CD4-positive, alpha-beta T cell treated with Interferon alpha-2 for 1 hour (primary cell): Measurements from ENCODE around the gene NXPE4.

Experiments
- DNase-seq, 2 donors: peaks; one replicate each; pipeline ENCODE4 v3.0.0-alpha.2; 2020 to 2022

NXPE4 gene

DNA sequence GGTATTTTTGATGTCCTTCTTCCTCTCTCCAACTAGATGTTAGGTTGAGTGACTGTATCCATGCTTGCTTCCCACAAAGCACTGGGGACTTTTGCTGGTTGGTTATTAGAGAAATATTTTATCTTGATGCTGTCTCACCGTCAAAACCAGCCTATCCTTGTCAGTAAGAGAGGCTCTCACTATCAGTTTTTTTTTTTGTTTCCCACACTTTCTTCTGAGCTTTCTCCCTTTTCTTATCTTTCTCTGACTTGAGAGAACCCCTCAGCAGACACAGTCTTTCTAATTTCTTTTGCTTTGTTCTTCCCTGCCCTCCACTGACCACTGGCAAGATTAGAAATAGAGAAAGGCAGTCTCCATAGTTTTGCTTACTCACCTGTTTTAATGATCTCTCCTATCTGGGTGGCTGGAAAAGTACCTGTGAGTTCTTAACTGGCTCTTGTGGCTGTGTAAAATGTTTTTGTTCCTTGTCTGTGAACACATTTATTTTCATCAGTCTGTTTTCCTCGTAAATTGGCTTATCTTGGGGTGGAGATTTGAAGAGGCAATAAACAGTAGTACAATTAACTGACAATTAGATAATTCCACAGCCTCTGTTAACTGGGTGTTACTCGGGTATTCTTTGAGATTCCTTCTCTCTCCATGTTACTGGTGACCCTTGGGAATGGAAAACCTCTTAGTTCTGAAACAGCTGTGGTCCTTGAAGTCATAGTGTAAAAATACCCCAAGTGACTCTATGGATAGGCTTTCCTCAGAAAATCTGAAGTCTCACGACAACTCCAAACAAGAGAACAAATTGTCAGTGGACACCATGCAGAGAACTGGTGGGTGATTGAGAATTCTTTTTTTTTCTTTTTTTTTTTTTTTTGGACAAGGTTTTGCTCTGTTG lies 35.9 kb downstream of the NXPE4 start, which contains the start of gene NXPE1:
TSS of gene NXPE1 (minus strand) at position 457 of the 886 bp plus-strand sequence. CDS start 8,680 bp downstream, outside the sequence.
- DNase-seq: no peak

- no peak for DNase-seq
These were observed 39.5 kb downstream of the NXPE4 start for GRCh38 chr11:114556135-114556534.

GRCh38 chr11:114553642-114554041 lies 41.9 kb downstream of the NXPE4 start:
- no peak for DNase-seq

GRCh38 chr11:114551060-114551459 lies 44.5 kb downstream of the NXPE4 start:
- DNase-seq: no peak

- no peak for DNase-seq
These were observed 69.9 kb downstream of the NXPE4 start for GRCh38 chr11:114525682-114526081.

DNA sequence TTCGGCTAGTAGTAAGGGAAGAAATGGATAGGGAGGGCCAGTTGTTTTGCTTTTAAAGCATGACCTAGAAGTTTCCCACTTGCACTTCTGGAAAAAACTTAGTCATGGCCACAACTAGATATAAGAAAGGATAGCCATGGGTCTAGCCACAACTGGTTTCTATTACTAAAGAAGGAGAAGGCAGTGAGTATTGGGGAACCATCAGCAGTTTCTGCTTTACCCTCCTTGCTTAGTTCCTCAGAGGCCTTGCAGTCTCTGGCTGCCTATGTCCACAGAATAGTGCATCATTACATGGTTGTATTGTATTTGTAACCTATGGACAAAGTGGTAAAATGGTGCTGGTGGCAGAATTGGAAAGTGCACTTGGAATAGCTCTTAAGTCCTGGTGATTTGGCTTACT lies 71.5 kb downstream of the NXPE4 start:
- DNase-seq: no peak

GRCh38 chr11:114522818-114523217 lies 72.8 kb downstream of the NXPE4 start:
- no peak for DNase-seq
